ENCODE data around the gene STRADA.

The STRADA gene

DNA sequence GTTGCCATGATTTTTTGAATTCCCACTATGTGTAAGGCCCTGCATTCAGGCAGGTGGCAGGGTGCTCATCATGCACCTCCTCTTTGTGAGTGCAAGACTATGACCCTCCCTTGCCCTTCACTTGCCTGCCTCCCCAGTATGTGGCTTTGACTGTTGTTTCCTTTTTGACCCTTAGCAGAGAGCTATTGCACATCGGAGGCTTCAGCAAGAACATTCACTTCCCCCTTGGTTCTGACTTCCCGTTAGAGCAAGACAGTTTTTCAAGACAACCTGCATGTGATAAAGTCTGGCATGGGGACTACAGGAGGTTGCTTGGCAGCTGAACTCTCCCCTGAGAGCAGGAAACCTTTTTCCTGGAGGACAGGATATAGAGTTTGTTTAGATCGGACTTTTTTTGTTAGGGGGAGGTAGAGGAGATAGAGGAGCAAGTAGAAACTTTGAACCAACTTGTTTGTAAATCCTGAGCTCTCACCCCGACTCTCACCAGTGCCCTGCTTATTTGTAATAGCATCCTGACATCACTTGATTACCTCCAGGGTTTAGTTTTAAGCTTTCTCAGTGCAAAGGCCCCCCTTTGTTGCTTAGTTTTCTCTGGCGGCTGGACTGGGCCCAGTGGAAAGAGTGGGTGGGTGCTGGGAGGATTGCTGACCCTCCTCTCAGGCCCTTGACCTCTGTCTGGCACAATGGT lies 75.9 kb downstream of the STRADA start:
- TF ChIP-seq TAF1 (IDR thresholded peaks at IDR 0.05; ENCODE audit: borderline replicate concordance, insufficient read depth, low read length) (no peak), REST (IDR thresholded peaks at IDR 0.05; ENCODE audit: insufficient read depth in 1 of 2, low read depth in 2 of 2, low read length in 2 of 2) (no peak), SIN3A (IDR thresholded peaks at IDR 0.05; ENCODE audit: borderline replicate concordance, insufficient read depth, low read length) (no peak), FOXP2 (optimal IDR thresholded peaks at IDR 0.05; ENCODE audit: borderline replicate concordance, extremely low read depth, extremely low read length, insufficient read depth) (no peak), POLR2AphosphoS5 (IDR thresholded peaks at IDR 0.05; ENCODE audit: low read depth, low read length) (no peak)

- TF ChIP-seq TAF1 (IDR thresholded peaks at IDR 0.05; ENCODE audit: borderline replicate concordance, insufficient read depth, low read length) (no peak), FOXP2 (optimal IDR thresholded peaks at IDR 0.05; ENCODE audit: borderline replicate concordance, extremely low read depth, extremely low read length, insufficient read depth) (no peak), REST (IDR thresholded peaks at IDR 0.05; ENCODE audit: insufficient read depth in 1 of 2, low read depth in 2 of 2, low read length in 2 of 2) (no peak), SIN3A (IDR thresholded peaks at IDR 0.05; ENCODE audit: borderline replicate concordance, insufficient read depth, low read length) (no peak), POLR2AphosphoS5 (IDR thresholded peaks at IDR 0.05; ENCODE audit: low read depth, low read length) (no peak)
Observed at GRCh38 chr17:63659850-63660249, 81.7 kb downstream of the STRADA start.

- no peak for TF ChIP-seq POLR2AphosphoS5 (IDR thresholded peaks at IDR 0.05; ENCODE audit: low read depth, low read length)
- no peak for TF ChIP-seq TAF1 (IDR thresholded peaks at IDR 0.05; ENCODE audit: borderline replicate concordance, insufficient read depth, low read length)
- TF ChIP-seq REST (IDR thresholded peaks at IDR 0.05; ENCODE audit: insufficient read depth in 1 of 2, low read depth in 2 of 2, low read length in 2 of 2) = no peak
- no peak for TF ChIP-seq FOXP2 (optimal IDR thresholded peaks at IDR 0.05; ENCODE audit: borderline replicate concordance, extremely low read depth, extremely low read length, insufficient read depth)
- no peak for TF ChIP-seq SIN3A (IDR thresholded peaks at IDR 0.05; ENCODE audit: borderline replicate concordance, insufficient read depth, low read length)
Observed at GRCh38 chr17:63658366-63658765, 83.2 kb downstream of the STRADA start.

DNA sequence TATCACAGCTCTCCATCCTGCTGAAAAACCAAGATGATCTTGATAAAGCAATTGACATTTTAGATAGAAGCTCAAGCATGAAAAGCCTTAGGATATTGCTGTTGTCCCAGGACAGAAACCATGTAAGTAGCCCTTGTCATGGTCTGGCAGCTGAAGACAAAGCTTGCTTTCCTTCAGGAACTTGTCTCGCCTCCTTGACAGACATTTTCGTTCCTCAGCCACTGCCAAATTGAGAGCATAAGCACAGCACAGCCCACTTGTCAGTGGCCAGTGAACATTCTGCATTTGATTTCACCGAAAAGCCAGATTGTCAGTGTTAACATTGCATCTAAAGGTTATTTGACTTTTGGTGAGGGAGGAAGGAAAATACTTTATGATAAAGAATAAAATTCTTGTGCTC lies 83.8 kb downstream of the STRADA start:
- TF ChIP-seq REST (IDR thresholded peaks at IDR 0.05; ENCODE audit: insufficient read depth in 1 of 2, low read depth in 2 of 2, low read length in 2 of 2) (no peak), FOXP2 (optimal IDR thresholded peaks at IDR 0.05; ENCODE audit: borderline replicate concordance, extremely low read depth, extremely low read length, insufficient read depth) (no peak), SIN3A (IDR thresholded peaks at IDR 0.05; ENCODE audit: borderline replicate concordance, insufficient read depth, low read length) (no peak)

DNA sequence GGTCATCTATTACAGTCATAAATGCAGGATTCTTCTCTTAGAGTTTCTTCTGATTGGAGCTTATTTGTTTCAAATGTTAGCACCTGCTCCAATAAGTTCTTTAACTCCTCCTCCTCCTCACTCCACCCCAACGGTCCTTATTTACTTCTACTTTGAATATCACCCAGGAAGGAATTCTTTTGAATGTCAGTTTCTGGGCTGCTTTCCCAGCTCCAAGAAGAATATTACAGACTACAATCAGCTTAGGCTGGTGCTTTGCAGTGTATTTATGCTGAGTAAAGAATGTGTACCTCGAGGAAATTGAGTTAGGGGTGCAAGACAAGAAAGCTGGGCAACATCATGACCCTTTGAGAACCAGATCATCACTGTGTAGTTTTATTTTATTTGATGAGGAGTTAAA lies 88.5 kb downstream of the STRADA start:
- no peak for TF ChIP-seq POLR2AphosphoS5 (IDR thresholded peaks at IDR 0.05; ENCODE audit: low read depth, low read length)

Measured in PFSK-1 (cell line).